ENCODE data around the gene KCNIP4.

DNA sequence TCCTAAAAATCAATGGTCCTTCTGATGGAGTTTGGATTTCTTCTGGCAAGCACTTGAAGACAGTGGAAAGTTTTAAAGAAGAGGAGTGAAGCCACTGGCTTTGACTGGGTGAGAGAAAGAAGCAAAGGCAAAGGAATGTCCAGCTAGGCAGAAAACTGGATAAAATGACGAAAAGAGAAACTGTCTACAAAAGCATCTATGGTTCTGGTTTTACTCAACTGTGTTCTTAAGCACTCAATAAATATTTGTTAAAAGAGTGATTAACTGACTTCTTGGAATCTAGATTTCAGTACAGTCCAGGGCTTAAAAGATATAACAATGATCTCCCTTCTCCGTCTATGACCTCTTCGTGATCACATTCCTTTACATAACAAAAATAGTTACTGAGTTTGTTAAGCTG lies 1195.9 kb downstream of the KCNIP4 start:
- TF ChIP-seq POLR2AphosphoS5 (IDR thresholded peaks at IDR 0.05) (no peak), POLR2A (IDR thresholded peaks at IDR 0.05; ENCODE audit: low read depth) (no peak), EP300 (IDR thresholded peaks at IDR 0.05) (no peak)
- TF ChIP-seq, protein P1, sequence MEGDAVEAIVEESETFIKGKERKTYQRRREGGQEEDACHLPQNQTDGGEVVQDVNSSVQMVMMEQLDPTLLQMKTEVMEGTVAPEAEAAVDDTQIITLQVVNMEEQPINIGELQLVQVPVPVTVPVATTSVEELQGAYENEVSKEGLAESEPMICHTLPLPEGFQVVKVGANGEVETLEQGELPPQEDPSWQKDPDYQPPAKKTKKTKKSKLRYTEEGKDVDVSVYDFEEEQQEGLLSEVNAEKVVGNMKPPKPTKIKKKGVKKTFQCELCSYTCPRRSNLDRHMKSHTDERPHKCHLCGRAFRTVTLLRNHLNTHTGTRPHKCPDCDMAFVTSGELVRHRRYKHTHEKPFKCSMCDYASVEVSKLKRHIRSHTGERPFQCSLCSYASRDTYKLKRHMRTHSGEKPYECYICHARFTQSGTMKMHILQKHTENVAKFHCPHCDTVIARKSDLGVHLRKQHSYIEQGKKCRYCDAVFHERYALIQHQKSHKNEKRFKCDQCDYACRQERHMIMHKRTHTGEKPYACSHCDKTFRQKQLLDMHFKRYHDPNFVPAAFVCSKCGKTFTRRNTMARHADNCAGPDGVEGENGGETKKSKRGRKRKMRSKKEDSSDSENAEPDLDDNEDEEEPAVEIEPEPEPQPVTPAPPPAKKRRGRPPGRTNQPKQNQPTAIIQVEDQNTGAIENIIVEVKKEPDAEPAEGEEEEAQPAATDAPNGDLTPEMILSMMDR (IDR thresholded peaks at IDR 0.05), result no peak

Data from esophagus muscularis mucosa (tissue), 4 donors.